GM12872 (cell line): Measurements from ENCODE around the gene MSANTD1.

Source experiments
- CTCF ChIP-seq: IDR thresholded peaks from 3 replicates; pipeline ENCODE4 v1.5.1; 2011; ENCODE audit warnings: low read depth, mild to moderate bottlenecking, low read length, moderate library complexity; ENCODE audit not compliant: insufficient read depth

MSANTD1 gene

GRCh38 chr4:3256230-3257102 is 7.5 kb downstream of the MSANTD1 start:
- no peak for TF ChIP-seq CTCF

- no peak for TF ChIP-seq CTCF
Observed at GRCh38 chr4:3257103-3257555, 8.2 kb downstream of the MSANTD1 start.

GRCh38 chr4:3257556-3258482 is 8.9 kb downstream of the MSANTD1 start:
- no peak for TF ChIP-seq CTCF

- no peak for TF ChIP-seq CTCF
Observed at GRCh38 chr4:3261411-3262207, 12.7 kb downstream of the MSANTD1 start.

GRCh38 chr4:3262208-3263052 is 13.5 kb downstream of the MSANTD1 start:
- TF ChIP-seq CTCF = no peak

- no peak for TF ChIP-seq CTCF
Observed at GRCh38 chr4:3263053-3263875, 14.3 kb downstream of the MSANTD1 start.
